Lung (tissue), 12 donors: ENCODE results near the gene CFAP119. TPM values are rescaled to one million over a fixed set of nuclear protein-coding genes. Genes with fewer than 3 reads are reported as not detected.

ENCODE experiments used
- ATAC-seq: fragments of 200-7000 bp; cut with Tn5 transposase; one replicate; pipeline ENCODE4 v1.9.1; 2020; ENCODE audit warnings: moderate number of reproducible peaks; ENCODE audit not compliant: insufficient read depth, low FRiP score
- DNase-seq, 3 donors: peaks; one replicate each; pipeline ENCODE4 v3.0.0-alpha.2; 2013 to 2017
- H3K27ac ChIP-seq, 2 donors: one replicate each; pipeline ENCODE4 v1.5.1; 2013; ENCODE audit warnings: mild to moderate bottlenecking in 2 of 2, moderate library complexity in 2 of 2, control low read depth in 1 of 2, inconsistent platforms in 1 of 2, low read depth in 1 of 2, low read length in 1 of 2
- H3K27me3 ChIP-seq, 3 donors: one replicate each; pipeline ENCODE4 v1.5.1; 2013; ENCODE audit warnings: low read length in 2 of 3; ENCODE audit not compliant: control insufficient read depth in 3 of 3, insufficient read depth in 3 of 3
- H3K36me3 ChIP-seq, 4 donors: one replicate each; pipeline ENCODE4 v1.5.1; 2013; ENCODE audit warnings: low read length in 4 of 4, mild to moderate bottlenecking in 1 of 4, moderate library complexity in 1 of 4; ENCODE audit not compliant: control insufficient read depth in 4 of 4, insufficient read depth in 4 of 4
- H3K4me1 ChIP-seq, 5 donors: one replicate each; pipeline ENCODE4 v1.5.1; 2013; ENCODE audit warnings: low read length in 5 of 5, mild to moderate bottlenecking in 2 of 5, moderate library complexity in 1 of 5; ENCODE audit not compliant: control insufficient read depth in 5 of 5, insufficient read depth in 5 of 5
- H3K4me3 ChIP-seq: one replicate; pipeline ENCODE4 v1.5.1; 2013; ENCODE audit warnings: mild to moderate bottlenecking, control low read depth, moderate library complexity
- H3K9ac ChIP-seq, 2 donors: one replicate each; pipeline ENCODE4 v1.5.1; 2013; ENCODE audit warnings: low read length in 2 of 2, control low read depth in 1 of 2; ENCODE audit not compliant: insufficient read depth in 1 of 2
- H3K9me3 ChIP-seq, 4 donors: one replicate each; pipeline ENCODE4 v1.5.1; 2013; ENCODE audit warnings: low read length in 3 of 4, mild to moderate bottlenecking in 1 of 4, moderate library complexity in 1 of 4; ENCODE audit not compliant: control insufficient read depth in 4 of 4, insufficient read depth in 3 of 4
- whole genome bisulfite sequencing, 2 donors: extraction: QIAGEN DNeasy Blood & Tissue Kit; methylation state at CpG; one replicate each; pipeline ENCODE4 v1.1.7; 2013; 5-methylcytosine and 5-hydroxymethylcytosine counted together
- polyA plus RNA-seq, 2 donors: library from polyadenylated mRNA; stranded (reverse); fragments of 200-250 nt; gene quantifications; one replicate each; pipeline ENCODE4 v1.2.1, GENCODE V29; 2013
- total RNA-seq, 2 donors: library from RNA; depleted of rRNA in 1 of 2; stranded (reverse); fragments of >200 nt in 1 of 2; gene quantifications; one replicate each; pipeline ENCODE4 v1.2.1, GENCODE V29; 2014 to 2021
- TF ChIP-seq, protein P1 (sequence below): IDR thresholded peaks from 2 replicates; pipeline ENCODE4 v1.5.1; 2012; ENCODE audit warnings: mild to moderate bottlenecking; ENCODE audit errors: control extremely low read depth, extremely low read depth
- donor health status: control.
- donor health status: control.
- donor health status: Bipolar disorder and iron deficiency.
- donor health status: healthy.
- donor health status: DM: yes; HTN: yes; CAD: no.

Gene CFAP119
- total and polyA plus RNA-seq, 4 donors = 7.3 to 29.5 (median 16.7) TPM

GRCh38 chr16:30747331-30747730 is 14.5 kb downstream of the CFAP119 start:
- peaks cover 0 to 5% (median 3%) of the 10 kb centered on the region in 5 donors for H3K4me1 ChIP-seq
- TF ChIP-seq, protein P1, sequence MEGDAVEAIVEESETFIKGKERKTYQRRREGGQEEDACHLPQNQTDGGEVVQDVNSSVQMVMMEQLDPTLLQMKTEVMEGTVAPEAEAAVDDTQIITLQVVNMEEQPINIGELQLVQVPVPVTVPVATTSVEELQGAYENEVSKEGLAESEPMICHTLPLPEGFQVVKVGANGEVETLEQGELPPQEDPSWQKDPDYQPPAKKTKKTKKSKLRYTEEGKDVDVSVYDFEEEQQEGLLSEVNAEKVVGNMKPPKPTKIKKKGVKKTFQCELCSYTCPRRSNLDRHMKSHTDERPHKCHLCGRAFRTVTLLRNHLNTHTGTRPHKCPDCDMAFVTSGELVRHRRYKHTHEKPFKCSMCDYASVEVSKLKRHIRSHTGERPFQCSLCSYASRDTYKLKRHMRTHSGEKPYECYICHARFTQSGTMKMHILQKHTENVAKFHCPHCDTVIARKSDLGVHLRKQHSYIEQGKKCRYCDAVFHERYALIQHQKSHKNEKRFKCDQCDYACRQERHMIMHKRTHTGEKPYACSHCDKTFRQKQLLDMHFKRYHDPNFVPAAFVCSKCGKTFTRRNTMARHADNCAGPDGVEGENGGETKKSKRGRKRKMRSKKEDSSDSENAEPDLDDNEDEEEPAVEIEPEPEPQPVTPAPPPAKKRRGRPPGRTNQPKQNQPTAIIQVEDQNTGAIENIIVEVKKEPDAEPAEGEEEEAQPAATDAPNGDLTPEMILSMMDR = no peak
- DNase-seq (no peak), ATAC-seq (no peak)
- H3K4me3 ChIP-seq = no peak overlapping the region
- H3K9me3 ChIP-seq = no peaks in the 10 kb centered on the region
- WGBS, 2 donors = 48 to 57% methylated on average over 3 of the region's 3 CpGs
- H3K36me3 ChIP-seq = peaks cover 3 to 16% (median 10%) of the 10 kb centered on the region in 4 donors
- peak overlapping the region; percentile 83 to 93 for H3K27ac ChIP-seq
- peak overlapping the region; percentile 26 to 75 for H3K9ac ChIP-seq
- no peaks in the 10 kb centered on the region for H3K27me3 ChIP-seq

DNA sequence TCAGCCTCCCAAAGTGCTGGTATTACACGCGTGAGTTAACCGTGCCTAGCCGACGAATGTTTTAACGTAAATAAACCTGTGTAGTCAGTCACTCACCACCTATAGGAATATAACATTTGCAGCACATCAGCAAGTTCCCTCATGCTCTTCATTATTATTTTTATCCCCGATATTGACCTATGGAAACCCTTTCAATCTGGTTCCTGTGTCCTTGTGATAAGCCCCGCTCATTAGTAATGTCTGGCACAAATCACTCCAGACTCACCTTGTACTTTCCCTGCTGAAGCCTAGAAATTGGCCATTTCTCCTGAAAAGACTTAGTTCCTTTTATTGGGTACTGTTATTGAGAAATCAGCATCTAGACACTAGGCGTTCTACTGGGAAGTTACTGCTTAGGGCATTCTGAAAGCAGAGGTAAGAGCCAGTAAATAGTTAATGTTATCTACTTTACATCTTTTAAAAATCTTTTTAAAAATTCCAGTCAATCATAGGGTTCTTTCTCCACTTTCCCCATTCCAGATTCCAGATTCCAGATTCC is 15.2 kb downstream of the CFAP119 start:
- Histone ChIP-seq H3K9ac (no peak overlapping the region), H3K27ac (no peak overlapping the region), H3K27me3 (no peaks in the 10 kb centered on the region), H3K9me3 (no peaks in the 10 kb centered on the region), H3K36me3 (peaks cover 6 to 21% (median 14%) of the 10 kb centered on the region in 4 donors), H3K4me1 (peaks cover 0 to 6% (median 4%) of the 10 kb centered on the region in 5 donors), H3K4me3 (no peak overlapping the region)
- TF ChIP-seq, protein P1 = no peak
- WGBS, 2 donors = 84 to 89% methylated on average over 9 of the region's 9 CpGs
- no peak for ATAC-seq
- DNase-seq = no peak

GRCh38 chr16:30745082-30745481 is 16.8 kb downstream of the CFAP119 start:
- H3K27me3 ChIP-seq = no peaks in the 10 kb centered on the region
- no peak overlapping the region for H3K4me3 ChIP-seq
- no peak overlapping the region for H3K9ac ChIP-seq
- H3K36me3 ChIP-seq = peaks cover 6 to 19% (median 13%) of the 10 kb centered on the region in 4 donors
- DNase-seq (no peak), ATAC-seq (no peak)
- TF ChIP-seq, protein P1 = no peak
- H3K4me1 ChIP-seq = peaks cover 0 to 12% (median 4%) of the 10 kb centered on the region in 5 donors
- 70 to 84% methylated on average over 2 of the region's 2 CpGs for WGBS, 2 donors
- H3K9me3 ChIP-seq = no peaks in the 10 kb centered on the region
- H3K27ac ChIP-seq = no peak overlapping the region

GRCh38 chr16:30744183-30744582 is 17.7 kb downstream of the CFAP119 start:
- Histone ChIP-seq H3K9me3 (no peaks in the 10 kb centered on the region), H3K27me3 (no peaks in the 10 kb centered on the region), H3K27ac (no peak overlapping the region), H3K4me3 (no peak overlapping the region), H3K4me1 (peaks cover 0 to 12% (median 4%) of the 10 kb centered on the region in 5 donors), H3K36me3 (peaks cover 7 to 22% (median 16%) of the 10 kb centered on the region in 4 donors), H3K9ac (no peak overlapping the region)
- ATAC-seq = no peak
- WGBS, 2 donors = 83 to 85% methylated on average over 2 of the region's 2 CpGs
- DNase-seq = no peak
- TF ChIP-seq, protein P1 = no peak
